ENCODE measurements around the gene PNPLA3. TPM values are rescaled to one million over a fixed set of nuclear protein-coding genes. Genes with fewer than 3 reads are reported as not detected.

The PNPLA3 gene
- polyA plus RNA-seq, 1 donor (not counting 4 experiments of a cell fraction or from before 2014, with no cell fraction given), result 12.0 TPM

GRCh38 chr22:43953988-43954785, 30.6 kb downstream of the PNPLA3 start:
- Histone ChIP-seq H3K27ac (ENCODE audit: control insufficient read depth, insufficient read depth, low read length) (peak overlapping the region; percentile 67), H3K27me3 (ENCODE audit: control insufficient read depth, extremely low read depth, insufficient read depth, low read length) (no peaks in the 10 kb centered on the region), H4K20me1 (ENCODE audit: control insufficient read depth, extremely low read depth, insufficient read depth, low read length) (no peaks in the 10 kb centered on the region), H3K79me2 (ENCODE audit: control insufficient read depth, insufficient read depth, low read length) (peaks cover 34% of the 10 kb centered on the region), H3K4me1 (ENCODE audit: control insufficient read depth, extremely low read depth, insufficient read depth, low read length) (peaks cover 18% of the 10 kb centered on the region), H3K9ac (ENCODE audit: control insufficient read depth, extremely low read depth, insufficient read depth, low read length) (peak overlapping the region; percentile 82), H3K4me2 (ENCODE audit: control insufficient read depth, extremely low read depth, insufficient read depth, low read depth, low read length) (peak overlapping the region; percentile 85), H2AFZ (ENCODE audit: control insufficient read depth, low read length) (no peak overlapping the region), H3K9me1 (ENCODE audit: control insufficient read depth, extremely low read depth, insufficient read depth, low read length) (no peaks in the 10 kb centered on the region), H3K9me3 (ENCODE audit: control insufficient read depth, low read depth, low read length) (no peaks in the 10 kb centered on the region), H3K4me3 (ENCODE audit: control insufficient read depth in 2 of 3, extremely low read depth in 1 of 3, insufficient read depth in 2 of 3, low read depth in 1 of 3, low read length in 3 of 3) (peak overlapping the region; percentile 70 to 94 (median 83)), H3K36me3 (ENCODE audit: control insufficient read depth in 2 of 2, extremely low read depth in 1 of 2, insufficient read depth in 2 of 2, low read length in 2 of 2) (peaks cover 0 to 2% of the 10 kb centered on the region in 2 experiments)
- dilution Hi-C loops (cut with MboI; ENCODE audit: extremely low pct_ligation_motif_present, low sequenced_read_pairs), result no loop called here
- TF ChIP-seq CTCF (optimal IDR thresholded peaks at IDR 0.05 in 1 of 3, IDR thresholded peaks at IDR 0.05 in 1 of 3, conservative IDR thresholded peaks at IDR 0.05 in 1 of 3; ENCODE audit: extremely low read depth in 1 of 3, insufficient read depth in 2 of 3, low read length in 3 of 3), result no peak
- TF ChIP-seq EZH2 (IDR thresholded peaks at IDR 0.05; ENCODE audit: low read length), result no peak
- no peak for FAIRE-seq
- no peak for DNase-seq (ENCODE audit: low read depth, low spot score)

GRCh38 chr22:43955040-43955882, 31.7 kb downstream of the PNPLA3 start, which contains the start of gene SAMM50:
SAMM50 (plus strand) TSS chr22:43955442; CDS start chr22:43955578, 136 bp downstream.
- no peaks in the 10 kb centered on the region for H4K20me1 ChIP-seq (ENCODE audit: control insufficient read depth, extremely low read depth, insufficient read depth, low read length)
- peak within 1 kb of the TSS; percentile 92 for H2AFZ ChIP-seq (ENCODE audit: control insufficient read depth, low read length)
- dilution Hi-C loops (cut with MboI; ENCODE audit: extremely low pct_ligation_motif_present, low sequenced_read_pairs), result no loop called here
- H3K27ac ChIP-seq (ENCODE audit: control insufficient read depth, insufficient read depth, low read length), result peak within 1 kb of the TSS; percentile 67
- H3K9ac ChIP-seq (ENCODE audit: control insufficient read depth, extremely low read depth, insufficient read depth, low read length), result peak within 1 kb of the TSS; percentile 82
- peaks cover 0 to 2% of the 10 kb centered on the region in 2 experiments for H3K36me3 ChIP-seq (ENCODE audit: control insufficient read depth in 2 of 2, extremely low read depth in 1 of 2, insufficient read depth in 2 of 2, low read length in 2 of 2)
- no peaks in the 10 kb centered on the region for H3K9me1 ChIP-seq (ENCODE audit: control insufficient read depth, extremely low read depth, insufficient read depth, low read length)
- peak; percentile 75 for FAIRE-seq
- no peaks in the 10 kb centered on the region for H3K9me3 ChIP-seq (ENCODE audit: control insufficient read depth, low read depth, low read length)
- H3K4me1 ChIP-seq (ENCODE audit: control insufficient read depth, extremely low read depth, insufficient read depth, low read length), result peaks cover 18% of the 10 kb centered on the region
- TF ChIP-seq EZH2 (IDR thresholded peaks at IDR 0.05; ENCODE audit: low read length) (no peak), CTCF (optimal IDR thresholded peaks at IDR 0.05 in 1 of 3, IDR thresholded peaks at IDR 0.05 in 1 of 3, conservative IDR thresholded peaks at IDR 0.05 in 1 of 3; ENCODE audit: extremely low read depth in 1 of 3, insufficient read depth in 2 of 3, low read length in 3 of 3) (peak in 2 of 3 experiments; percentile 9 to 34)
- peak within 1 kb of the TSS; percentile 70 to 94 (median 83) for H3K4me3 ChIP-seq (ENCODE audit: control insufficient read depth in 2 of 3, extremely low read depth in 1 of 3, insufficient read depth in 2 of 3, low read depth in 1 of 3, low read length in 3 of 3)
- H3K79me2 ChIP-seq (ENCODE audit: control insufficient read depth, insufficient read depth, low read length), result peaks cover 40% of the 10 kb centered on the region
- DNase-seq (ENCODE audit: low read depth, low spot score), result peak; percentile 81
- peak within 1 kb of the TSS; percentile 85 for H3K4me2 ChIP-seq (ENCODE audit: control insufficient read depth, extremely low read depth, insufficient read depth, low read depth, low read length)
- no peaks in the 10 kb centered on the region for H3K27me3 ChIP-seq (ENCODE audit: control insufficient read depth, extremely low read depth, insufficient read depth, low read length)

Data from keratinocyte (primary cell).